B cell (primary cell): ENCODE data around the gene MYF5.

ENCODE experiments used
- CTCF ChIP-seq: fragments of 200-600 bp; IDR thresholded peaks from one replicate; pipeline ENCODE4 v1.8.0; 2022; ENCODE audit warnings: antibody characterized with exemption, mild to moderate bottlenecking
- EZH2 ChIP-seq: IDR thresholded peaks from 2 replicates; pipeline ENCODE4 v1.6.1; 2012; ENCODE audit warnings: borderline replicate concordance, low read depth, mild to moderate bottlenecking, moderate library complexity, low read length; ENCODE audit not compliant: insufficient read depth, poor library complexity, severe bottlenecking

- no peak for TF ChIP-seq CTCF
- TF ChIP-seq EZH2 = no peak
Observed at GRCh38 chr12:80677994-80678393, 38.7 kb upstream of the MYF5 start.
